Measurements from ENCODE around the gene SHROOM1.
A peak's percentile ranks its signal among the peaks of the same experiment; 100 is the strongest.

SHROOM1 gene, protein sequence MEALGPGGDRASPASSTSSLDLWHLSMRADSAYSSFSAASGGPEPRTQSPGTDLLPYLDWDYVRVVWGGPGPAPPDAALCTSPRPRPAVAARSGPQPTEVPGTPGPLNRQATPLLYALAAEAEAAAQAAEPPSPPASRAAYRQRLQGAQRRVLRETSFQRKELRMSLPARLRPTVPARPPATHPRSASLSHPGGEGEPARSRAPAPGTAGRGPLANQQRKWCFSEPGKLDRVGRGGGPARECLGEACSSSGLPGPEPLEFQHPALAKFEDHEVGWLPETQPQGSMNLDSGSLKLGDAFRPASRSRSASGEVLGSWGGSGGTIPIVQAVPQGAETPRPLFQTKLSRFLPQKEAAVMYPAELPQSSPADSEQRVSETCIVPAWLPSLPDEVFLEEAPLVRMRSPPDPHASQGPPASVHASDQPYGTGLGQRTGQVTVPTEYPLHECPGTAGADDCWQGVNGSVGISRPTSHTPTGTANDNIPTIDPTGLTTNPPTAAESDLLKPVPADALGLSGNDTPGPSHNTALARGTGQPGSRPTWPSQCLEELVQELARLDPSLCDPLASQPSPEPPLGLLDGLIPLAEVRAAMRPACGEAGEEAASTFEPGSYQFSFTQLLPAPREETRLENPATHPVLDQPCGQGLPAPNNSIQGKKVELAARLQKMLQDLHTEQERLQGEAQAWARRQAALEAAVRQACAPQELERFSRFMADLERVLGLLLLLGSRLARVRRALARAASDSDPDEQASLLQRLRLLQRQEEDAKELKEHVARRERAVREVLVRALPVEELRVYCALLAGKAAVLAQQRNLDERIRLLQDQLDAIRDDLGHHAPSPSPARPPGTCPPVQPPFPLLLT

DNA sequence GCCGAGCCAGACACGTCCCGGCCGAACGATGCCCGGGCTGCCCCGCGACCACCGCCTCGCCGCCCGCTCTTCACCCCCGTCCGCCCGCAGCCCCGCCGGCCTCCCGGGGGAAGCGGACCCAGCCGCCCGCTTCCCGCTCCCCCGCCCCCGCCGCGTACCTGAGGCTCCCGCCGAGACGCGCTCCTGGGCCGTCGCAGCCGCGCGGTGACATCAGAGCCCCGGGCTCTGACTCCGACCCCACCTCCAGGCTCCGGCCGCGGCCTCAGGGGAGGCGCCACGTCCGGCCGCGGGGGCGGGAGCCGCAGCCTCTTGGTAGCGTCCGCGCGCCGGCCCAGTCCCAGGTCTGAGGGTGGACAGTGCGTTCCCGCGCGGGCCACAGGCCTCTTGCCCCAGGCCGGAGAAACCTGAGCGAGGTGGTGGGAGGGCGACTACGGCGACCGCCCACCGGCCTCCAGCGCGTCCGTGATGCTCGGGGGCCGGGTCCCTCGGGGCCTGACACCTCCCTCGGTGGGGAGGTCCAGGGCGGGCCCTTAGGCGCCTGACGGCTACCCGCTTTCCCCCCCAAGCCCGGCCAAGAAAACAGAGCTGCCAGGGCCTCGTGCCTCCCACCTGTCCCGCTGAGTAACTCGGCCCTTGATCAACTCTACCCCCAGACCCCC lies at the start of gene SHROOM1:
SHROOM1 (minus strand) TSS at position 212 of the 659 bp plus-strand sequence. CDS start 4,507 bp downstream, outside the sequence.
- Histone ChIP-seq H3K9ac (ENCODE audit: insufficient read length, low read depth) (peak within 1 kb of the TSS; percentile 85), H3K9me3 (ENCODE audit: insufficient read depth, low read length) (no peaks in the 10 kb centered on the region), H3K4me1 (ENCODE audit: insufficient read depth, insufficient read length) (peaks cover 5% of the 10 kb centered on the region), H3K4me3 (ENCODE audit: insufficient read length, low read depth) (peak within 1 kb of the TSS; percentile 62), H3K27me3 (ENCODE audit: insufficient read depth, insufficient read length) (peaks cover 44% of the 10 kb centered on the region), H3K36me3 (ENCODE audit: insufficient read depth, insufficient read length, low read length) (no peaks in the 10 kb centered on the region)
- TF ChIP-seq YY1 (IDR thresholded peaks at IDR 0.05; ENCODE audit: insufficient read depth, insufficient read length) (no peak), ZNF274 (IDR thresholded peaks at IDR 0.05; ENCODE audit: low read depth, low read length) (no peak), SUZ12 (IDR thresholded peaks at IDR 0.05; ENCODE audit: extremely low read depth, insufficient read depth, insufficient read length) (no peak)
- DNase-seq (ENCODE audit: low read depth, low spot score) = no peak

DNA sequence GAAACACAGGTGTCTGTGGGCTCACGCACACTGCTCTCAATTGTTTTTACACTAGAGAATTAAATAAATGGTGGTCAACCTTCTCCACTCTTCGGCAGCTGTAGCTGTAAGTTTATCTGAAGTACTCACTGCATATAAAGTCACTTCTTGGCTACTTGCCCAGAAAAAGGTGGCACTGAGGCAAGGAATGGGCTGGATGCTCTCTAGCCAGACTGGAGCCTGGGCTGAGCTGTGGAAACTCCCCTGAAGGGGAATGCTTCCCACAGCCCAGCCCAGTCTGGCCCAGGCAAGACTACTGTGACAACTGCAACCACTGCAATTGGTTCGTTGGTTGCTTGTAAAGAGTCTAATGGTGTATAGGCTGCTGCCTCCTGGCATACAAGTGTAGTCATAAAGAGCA lies 47.5 kb upstream of the SHROOM1 start:
- Histone ChIP-seq H3K27me3 (ENCODE audit: insufficient read depth, insufficient read length) (no peaks in the 10 kb centered on the region), H3K9ac (ENCODE audit: insufficient read length, low read depth) (no peak overlapping the region), H3K4me1 (ENCODE audit: insufficient read depth, insufficient read length) (no peaks in the 10 kb centered on the region), H3K36me3 (ENCODE audit: insufficient read depth, insufficient read length, low read length) (peaks cover 54% of the 10 kb centered on the region), H3K4me3 (ENCODE audit: insufficient read length, low read depth) (no peak overlapping the region), H3K9me3 (ENCODE audit: insufficient read depth, low read length) (no peaks in the 10 kb centered on the region)
- TF ChIP-seq SUZ12 (IDR thresholded peaks at IDR 0.05; ENCODE audit: extremely low read depth, insufficient read depth, insufficient read length) = no peak
- TF ChIP-seq YY1 (IDR thresholded peaks at IDR 0.05; ENCODE audit: insufficient read depth, insufficient read length) = no peak
- no peak for TF ChIP-seq ZNF274 (IDR thresholded peaks at IDR 0.05; ENCODE audit: low read depth, low read length)
- DNase-seq (ENCODE audit: low read depth, low spot score) = no peak

DNA sequence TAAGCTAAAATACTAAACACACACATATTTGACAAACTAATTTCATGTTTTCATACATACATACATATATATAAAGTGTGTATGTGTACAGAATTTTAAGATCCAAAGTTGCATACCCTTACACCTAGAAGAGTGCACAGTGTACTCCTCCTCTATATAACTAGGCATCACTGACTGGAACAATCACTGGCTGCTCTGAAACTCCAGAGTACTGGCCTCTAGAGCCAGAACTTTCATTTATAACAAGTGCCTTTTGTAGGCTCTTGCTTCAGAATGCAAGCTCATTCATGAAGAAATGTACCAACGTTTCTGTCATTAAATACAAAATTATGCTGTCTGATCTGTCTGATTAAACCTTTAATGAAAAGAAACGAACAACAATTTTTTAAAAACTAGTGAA lies 47.0 kb upstream of the SHROOM1 start:
- no peak for TF ChIP-seq ZNF274 (IDR thresholded peaks at IDR 0.05; ENCODE audit: low read depth, low read length)
- no peak for TF ChIP-seq YY1 (IDR thresholded peaks at IDR 0.05; ENCODE audit: insufficient read depth, insufficient read length)
- TF ChIP-seq SUZ12 (IDR thresholded peaks at IDR 0.05; ENCODE audit: extremely low read depth, insufficient read depth, insufficient read length) = no peak

DNA sequence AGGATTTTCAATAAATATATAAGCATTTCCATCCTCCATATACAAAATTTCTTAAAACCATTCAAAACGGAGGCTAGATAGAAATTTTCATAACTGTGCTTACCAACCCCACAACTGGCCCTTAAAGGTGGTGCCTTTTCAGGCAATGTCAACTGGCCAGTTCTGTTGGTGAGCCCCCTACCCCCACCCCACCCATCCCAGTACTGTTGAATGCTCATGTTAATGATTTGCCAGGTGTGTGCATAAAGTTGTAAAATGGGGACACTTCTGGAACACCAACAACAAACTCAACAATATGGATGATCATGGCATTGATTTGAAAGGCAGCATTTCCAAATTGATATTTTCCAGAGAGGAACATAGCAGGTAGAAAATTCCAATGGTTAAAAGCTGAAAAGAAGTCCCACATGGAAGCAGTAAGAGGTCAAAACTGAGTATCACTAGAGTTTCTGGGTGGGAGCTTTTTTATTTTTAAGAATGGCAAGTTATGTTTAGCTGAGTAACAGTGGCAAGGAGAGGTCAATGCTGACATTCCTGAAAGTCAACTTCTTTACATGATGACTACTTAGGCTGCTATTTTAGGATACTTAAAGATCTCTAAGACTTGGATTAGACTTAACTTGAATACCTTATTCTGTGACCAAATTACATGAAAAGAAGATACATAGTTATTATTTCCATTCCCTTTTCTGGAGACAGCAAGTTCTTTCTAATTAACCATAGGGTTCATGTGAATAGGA lies 45.7 kb upstream of the SHROOM1 start:
- H3K4me1 ChIP-seq (ENCODE audit: insufficient read depth, insufficient read length) = no peaks in the 10 kb centered on the region
- no peaks in the 10 kb centered on the region for H3K9me3 ChIP-seq (ENCODE audit: insufficient read depth, low read length)
- DNase-seq (ENCODE audit: low read depth, low spot score) = no peak
- TF ChIP-seq YY1 (IDR thresholded peaks at IDR 0.05; ENCODE audit: insufficient read depth, insufficient read length) (no peak), SUZ12 (IDR thresholded peaks at IDR 0.05; ENCODE audit: extremely low read depth, insufficient read depth, insufficient read length) (no peak), ZNF274 (IDR thresholded peaks at IDR 0.05; ENCODE audit: low read depth, low read length) (no peak)
- no peak overlapping the region for H3K9ac ChIP-seq (ENCODE audit: insufficient read length, low read depth)
- no peak overlapping the region for H3K4me3 ChIP-seq (ENCODE audit: insufficient read length, low read depth)
- H3K27me3 ChIP-seq (ENCODE audit: insufficient read depth, insufficient read length) = no peaks in the 10 kb centered on the region
- H3K36me3 ChIP-seq (ENCODE audit: insufficient read depth, insufficient read length, low read length) = peaks cover 47% of the 10 kb centered on the region

More for the DNA sequence above, 47.0 kb upstream of the SHROOM1 start:
- H3K4me1 ChIP-seq (ENCODE audit: insufficient read depth, insufficient read length) = no peaks in the 10 kb centered on the region
- no peaks in the 10 kb centered on the region for H3K9me3 ChIP-seq (ENCODE audit: insufficient read depth, low read length)
- no peak overlapping the region for H3K9ac ChIP-seq (ENCODE audit: insufficient read length, low read depth)
- peaks cover 51% of the 10 kb centered on the region for H3K36me3 ChIP-seq (ENCODE audit: insufficient read depth, insufficient read length, low read length)
- no peak for DNase-seq (ENCODE audit: low read depth, low spot score)
- no peaks in the 10 kb centered on the region for H3K27me3 ChIP-seq (ENCODE audit: insufficient read depth, insufficient read length)
- no peak overlapping the region for H3K4me3 ChIP-seq (ENCODE audit: insufficient read length, low read depth)

DNA sequence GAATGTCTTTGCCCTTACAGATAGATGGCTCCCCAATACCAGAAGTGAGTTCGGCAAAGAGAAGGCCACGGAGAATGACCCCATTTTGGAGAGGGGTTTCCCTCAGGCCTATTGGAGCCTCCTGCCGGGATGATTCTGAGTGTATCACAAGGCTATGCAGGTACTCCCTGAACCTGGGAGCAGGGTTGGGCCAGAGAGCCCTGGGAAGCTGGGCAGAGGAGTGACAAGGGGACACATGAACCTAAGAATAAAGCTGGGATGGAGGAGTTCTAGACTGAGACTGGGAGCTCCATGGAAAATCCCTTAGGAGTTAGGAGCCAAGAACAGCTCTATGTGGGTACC lies 43.5 kb upstream of the SHROOM1 start:
- H3K4me1 ChIP-seq (ENCODE audit: insufficient read depth, insufficient read length) = no peaks in the 10 kb centered on the region
- no peak for DNase-seq (ENCODE audit: low read depth, low spot score)
- H3K36me3 ChIP-seq (ENCODE audit: insufficient read depth, insufficient read length, low read length) = peaks cover 44% of the 10 kb centered on the region
- no peak overlapping the region for H3K9ac ChIP-seq (ENCODE audit: insufficient read length, low read depth)
- TF ChIP-seq ZNF274 (IDR thresholded peaks at IDR 0.05; ENCODE audit: low read depth, low read length) (no peak), SUZ12 (IDR thresholded peaks at IDR 0.05; ENCODE audit: extremely low read depth, insufficient read depth, insufficient read length) (no peak), YY1 (IDR thresholded peaks at IDR 0.05; ENCODE audit: insufficient read depth, insufficient read length) (no peak)
- no peaks in the 10 kb centered on the region for H3K27me3 ChIP-seq (ENCODE audit: insufficient read depth, insufficient read length)
- H3K4me3 ChIP-seq (ENCODE audit: insufficient read length, low read depth) = no peak overlapping the region
- H3K9me3 ChIP-seq (ENCODE audit: insufficient read depth, low read length) = no peaks in the 10 kb centered on the region

DNA sequence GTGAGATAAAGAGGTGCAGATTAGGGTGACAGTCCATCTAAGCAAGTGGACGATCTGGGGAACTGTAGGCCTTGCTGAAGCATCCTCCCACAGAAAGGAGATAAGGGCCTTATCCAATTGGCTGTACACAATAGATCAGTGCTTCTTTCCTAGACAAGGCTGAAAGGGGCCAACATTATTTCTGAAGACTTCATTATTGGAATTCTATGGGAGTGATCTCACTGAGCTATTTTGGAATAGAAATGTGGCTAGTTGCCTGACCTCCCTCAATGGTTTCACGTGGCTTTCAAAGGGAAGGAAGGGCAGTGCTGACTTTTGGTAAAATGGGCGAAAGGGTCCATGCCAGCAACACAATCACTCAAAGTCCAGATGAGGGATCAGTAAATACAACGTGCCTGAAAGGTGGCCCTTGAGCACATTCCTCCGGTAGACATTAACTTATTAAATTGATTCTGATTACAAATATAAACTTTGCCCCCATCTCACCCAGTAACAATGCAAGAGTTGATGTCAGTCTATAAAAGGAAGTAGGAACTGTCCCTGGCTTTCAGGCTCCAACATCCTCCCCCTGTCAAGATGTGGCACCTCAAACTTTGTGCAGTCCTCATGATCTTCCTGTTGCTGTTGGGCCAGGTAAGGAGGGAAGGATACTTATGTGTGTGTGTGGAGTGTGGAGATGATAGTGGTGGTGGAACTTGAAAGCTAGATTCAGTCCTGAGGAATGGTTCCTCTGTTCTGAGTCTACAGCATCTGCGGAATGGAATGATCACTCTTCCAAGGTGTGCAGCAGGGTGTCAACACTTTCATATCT lies 42.9 kb upstream of the SHROOM1 start, which contains the start of gene LEAP2:
LEAP2 (plus strand) TSS at position 550 of the 811 bp plus-strand sequence; CDS start at position 577, 27 bp downstream.
- no peaks in the 10 kb centered on the region for H3K27me3 ChIP-seq (ENCODE audit: insufficient read depth, insufficient read length)
- no peak within 1 kb of the TSS for H3K9ac ChIP-seq (ENCODE audit: insufficient read length, low read depth)
- DNase-seq (ENCODE audit: low read depth, low spot score) = no peak
- no peaks in the 10 kb centered on the region for H3K4me1 ChIP-seq (ENCODE audit: insufficient read depth, insufficient read length)
- H3K36me3 ChIP-seq (ENCODE audit: insufficient read depth, insufficient read length, low read length) = peaks cover 48% of the 10 kb centered on the region
- no peak for TF ChIP-seq ZNF274 (IDR thresholded peaks at IDR 0.05; ENCODE audit: low read depth, low read length)
- no peak for TF ChIP-seq SUZ12 (IDR thresholded peaks at IDR 0.05; ENCODE audit: extremely low read depth, insufficient read depth, insufficient read length)
- TF ChIP-seq YY1 (IDR thresholded peaks at IDR 0.05; ENCODE audit: insufficient read depth, insufficient read length) = no peak
- H3K4me3 ChIP-seq (ENCODE audit: insufficient read length, low read depth) = no peak within 1 kb of the TSS
- H3K9me3 ChIP-seq (ENCODE audit: insufficient read depth, low read length) = no peaks in the 10 kb centered on the region
